Lung (tissue), 12 donors: ENCODE data around the gene PRKD1. TPM values are rescaled to one million over a fixed set of nuclear protein-coding genes. Genes with fewer than 3 reads are reported as not detected.

ENCODE experiments used
- ATAC-seq: fragments of 200-7000 bp; cut with Tn5 transposase; one replicate; pipeline ENCODE4 v1.9.1; 2020; ENCODE audit warnings: moderate number of reproducible peaks; ENCODE audit not compliant: insufficient read depth, low FRiP score
- DNase-seq, 3 donors: peaks; one replicate each; pipeline ENCODE4 v3.0.0-alpha.2; 2013 to 2017
- H3K27ac ChIP-seq, 2 donors: one replicate each; pipeline ENCODE4 v1.5.1; 2013; ENCODE audit warnings: mild to moderate bottlenecking in 2 of 2, moderate library complexity in 2 of 2, control low read depth in 1 of 2, inconsistent platforms in 1 of 2, low read depth in 1 of 2, low read length in 1 of 2
- H3K27me3 ChIP-seq, 3 donors: one replicate each; pipeline ENCODE4 v1.5.1; 2013; ENCODE audit warnings: low read length in 2 of 3; ENCODE audit not compliant: control insufficient read depth in 3 of 3, insufficient read depth in 3 of 3
- H3K36me3 ChIP-seq, 4 donors: one replicate each; pipeline ENCODE4 v1.5.1; 2013; ENCODE audit warnings: low read length in 4 of 4, mild to moderate bottlenecking in 1 of 4, moderate library complexity in 1 of 4; ENCODE audit not compliant: control insufficient read depth in 4 of 4, insufficient read depth in 4 of 4
- H3K4me1 ChIP-seq, 5 donors: one replicate each; pipeline ENCODE4 v1.5.1; 2013; ENCODE audit warnings: low read length in 5 of 5, mild to moderate bottlenecking in 2 of 5, moderate library complexity in 1 of 5; ENCODE audit not compliant: control insufficient read depth in 5 of 5, insufficient read depth in 5 of 5
- H3K4me3 ChIP-seq: one replicate; pipeline ENCODE4 v1.5.1; 2013; ENCODE audit warnings: mild to moderate bottlenecking, control low read depth, moderate library complexity
- H3K9ac ChIP-seq, 2 donors: one replicate each; pipeline ENCODE4 v1.5.1; 2013; ENCODE audit warnings: low read length in 2 of 2, control low read depth in 1 of 2; ENCODE audit not compliant: insufficient read depth in 1 of 2
- H3K9me3 ChIP-seq, 4 donors: one replicate each; pipeline ENCODE4 v1.5.1; 2013; ENCODE audit warnings: low read length in 3 of 4, mild to moderate bottlenecking in 1 of 4, moderate library complexity in 1 of 4; ENCODE audit not compliant: control insufficient read depth in 4 of 4, insufficient read depth in 3 of 4
- CTCF ChIP-seq: IDR thresholded peaks from 2 replicates; pipeline ENCODE4 v1.5.1; 2012; ENCODE audit warnings: mild to moderate bottlenecking; ENCODE audit errors: control extremely low read depth, extremely low read depth
- WGBS, 2 donors: extraction: QIAGEN DNeasy Blood & Tissue Kit; methylation state at CpG; one replicate each; pipeline ENCODE4 v1.1.7; 2013; 5-methylcytosine and 5-hydroxymethylcytosine counted together
- polyA plus RNA-seq, 2 donors: library from polyadenylated mRNA; stranded (reverse); fragments of 200-250 nt; gene quantifications; one replicate each; pipeline ENCODE4 v1.2.1, GENCODE V29; 2013
- total RNA-seq, 2 donors: library from RNA; depleted of rRNA in 1 of 2; stranded (reverse); fragments of >200 nt in 1 of 2; gene quantifications; one replicate each; pipeline ENCODE4 v1.2.1, GENCODE V29; 2014 to 2021
- donor health status: control.
- donor health status: control.
- donor health status: Bipolar disorder and iron deficiency.
- donor health status: healthy.
- donor health status: DM: yes; HTN: yes; CAD: no.

Gene PRKD1
- total and polyA plus RNA-seq, 4 donors: 4.0 to 20.9 (median 11.2) TPM

- 90 to 91% methylated on average over 6 of the region's 6 CpGs for WGBS, 2 donors
- Histone ChIP-seq H3K27ac (no peak overlapping the region), H3K9ac (no peak overlapping the region)
Observed at GRCh38 chr14:29759521-29760340, 167.9 kb downstream of the PRKD1 start.

GRCh38 chr14:29757711-29758233 lies 169.9 kb downstream of the PRKD1 start:
- no peak for DNase-seq
- 55 to 57% methylated on average over 3 of the region's 3 CpGs for WGBS, 2 donors
- TF ChIP-seq CTCF: no peak

More at GRCh38 chr14:29759521-29760340, 167.9 kb downstream of the PRKD1 start:
- ATAC-seq: no peak
- no peak for TF ChIP-seq CTCF
- Histone ChIP-seq H3K4me1 (peaks cover 0 to 4% (median 0%) of the 10 kb centered on the region in 5 donors), H3K36me3 (no peaks in the 10 kb centered on the region), H3K9me3 (no peaks in the 10 kb centered on the region), H3K4me3 (no peak overlapping the region), H3K27me3 (no peaks in the 10 kb centered on the region)
- peak in 2 of 3 donors; percentile 25 to 39 for DNase-seq

GRCh38 chr14:29757188-29757680 lies 170.4 kb downstream of the PRKD1 start:
- no peak overlapping the region for H3K4me3 ChIP-seq
- no peaks in the 10 kb centered on the region for H3K9me3 ChIP-seq
- peaks cover 0 to 4% (median 0%) of the 10 kb centered on the region in 5 donors for H3K4me1 ChIP-seq
- 89 to 97% methylated on average over 1 of the region's 1 CpG for WGBS, 2 donors
- ATAC-seq (no peak), DNase-seq (no peak)
- no peak overlapping the region for H3K27ac ChIP-seq
- TF ChIP-seq CTCF: no peak
- H3K9ac ChIP-seq: no peak overlapping the region
- H3K27me3 ChIP-seq: no peaks in the 10 kb centered on the region
- no peaks in the 10 kb centered on the region for H3K36me3 ChIP-seq

More at GRCh38 chr14:29757711-29758233, 169.9 kb downstream of the PRKD1 start:
- Histone ChIP-seq H3K36me3 (no peaks in the 10 kb centered on the region), H3K9ac (no peak overlapping the region), H3K9me3 (no peaks in the 10 kb centered on the region), H3K27me3 (no peaks in the 10 kb centered on the region), H3K4me3 (no peak overlapping the region), H3K27ac (no peak overlapping the region), H3K4me1 (peaks cover 0 to 4% (median 0%) of the 10 kb centered on the region in 5 donors)
- ATAC-seq: no peak
